ENCODE measurements around the gene GK2.

The GK2 gene

GRCh38 chr4:79385641-79386040 lies 22.4 kb downstream of the GK2 start:
- DNase-seq (ENCODE audit: low spot score) = no peak

- no peak for DNase-seq (ENCODE audit: low spot score)
These were observed 26.9 kb downstream of the GK2 start for GRCh38 chr4:79381161-79381560.

GRCh38 chr4:79370026-79370425 lies 38.0 kb downstream of the GK2 start:
- no peak for DNase-seq (ENCODE audit: low spot score)

- no peak for DNase-seq (ENCODE audit: low spot score)
These were observed 40.9 kb downstream of the GK2 start for GRCh38 chr4:79367096-79367495.

- DNase-seq (ENCODE audit: low spot score) = no peak
These were observed 41.6 kb downstream of the GK2 start for GRCh38 chr4:79366422-79366821.

- no peak for DNase-seq (ENCODE audit: low spot score)
These were observed 44.0 kb downstream of the GK2 start for GRCh38 chr4:79364061-79364460.

- DNase-seq (ENCODE audit: low spot score) = no peak
These were observed 45.4 kb downstream of the GK2 start for GRCh38 chr4:79362626-79363025.

GRCh38 chr4:79360006-79360405 lies 48.0 kb downstream of the GK2 start:
- no peak for DNase-seq (ENCODE audit: low spot score)

GRCh38 chr4:79358438-79358837 lies 49.6 kb downstream of the GK2 start:
- no peak for DNase-seq (ENCODE audit: low spot score)

GRCh38 chr4:79357365-79357764 lies 50.7 kb downstream of the GK2 start:
- DNase-seq (ENCODE audit: low spot score) = no peak

Data from CD4-positive, alpha-beta T cell treated with Interleukin-2 at 100 ng/mL for 4 hours (primary cell).